ENCODE data around the gene EGR1.
"Not testable (repeated sequence)": the region's sequence is repeated elsewhere in the genome, so short reads cannot be mapped to it uniquely, and the experiment has no call there.

EGR1 gene

GRCh38 chr5:138507485-138507884 is 42.2 kb downstream of the EGR1 start:
- DNase-seq (ENCODE audit: low read depth): not testable (repeated sequence)

- DNase-seq (ENCODE audit: low read depth): no peak
These were observed 43.7 kb downstream of the EGR1 start for GRCh38 chr5:138508958-138509357.

GRCh38 chr5:138514021-138514420 is 48.7 kb downstream of the EGR1 start:
- no peak for DNase-seq (ENCODE audit: low read depth)

GRCh38 chr5:138515556-138516245 is 50.4 kb downstream of the EGR1 start:
- no peak for DNase-seq (ENCODE audit: low read depth)

GRCh38 chr5:138517437-138517836 is 52.2 kb downstream of the EGR1 start:
- DNase-seq (ENCODE audit: low read depth): no peak
